RPMI8226 (cell line): Measurements from ENCODE around the gene TLE2.
"Not testable (repeated sequence)": the region's sequence is repeated elsewhere in the genome, so short reads cannot be mapped to it uniquely, and the experiment has no call there.

ENCODE experiments used
- DNase-seq: peaks from one replicate; pipeline ENCODE4 v3.0.0-alpha.2; 2015

Gene TLE2

GRCh38 chr19:3055741-3056416 lies 26.8 kb upstream of the TLE2 start:
- DNase-seq = no peak

- no peak for DNase-seq
These were observed 26.1 kb upstream of the TLE2 start for GRCh38 chr19:3054972-3055740.

- DNase-seq = no peak
These were observed 25.3 kb upstream of the TLE2 start for GRCh38 chr19:3054265-3054971.

GRCh38 chr19:3053780-3054179 lies 24.7 kb upstream of the TLE2 start:
- no peak for DNase-seq

- no peak for DNase-seq
These were observed 24.1 kb upstream of the TLE2 start for GRCh38 chr19:3053218-3053621.

- DNase-seq = not testable (repeated sequence)
These were observed 20.9 kb upstream of the TLE2 start for GRCh38 chr19:3050016-3050415.

GRCh38 chr19:3049089-3049488 lies 20.0 kb upstream of the TLE2 start:
- no peak for DNase-seq

- no peak for DNase-seq
These were observed 19.1 kb upstream of the TLE2 start for GRCh38 chr19:3048190-3048533.

- peak; percentile 86 for DNase-seq
These were observed 18.6 kb upstream of the TLE2 start for GRCh38 chr19:3047496-3048189.

- DNase-seq = peak; percentile 47
These were observed 17.8 kb upstream of the TLE2 start for GRCh38 chr19:3046698-3047495.

GRCh38 chr19:3045885-3046697 lies 17.0 kb upstream of the TLE2 start:
- DNase-seq = peak; percentile 30

- no peak for DNase-seq
These were observed 16.1 kb upstream of the TLE2 start for GRCh38 chr19:3045191-3045590.

GRCh38 chr19:3042621-3043267 lies 13.7 kb upstream of the TLE2 start:
- DNase-seq = no peak

GRCh38 chr19:3041761-3042620 lies 12.9 kb upstream of the TLE2 start:
- DNase-seq = no peak

GRCh38 chr19:3041327-3041726 lies 12.2 kb upstream of the TLE2 start:
- DNase-seq = no peak

GRCh38 chr19:3039641-3040077 lies 10.6 kb upstream of the TLE2 start:
- DNase-seq = no peak

- DNase-seq = no peak
These were observed 10.0 kb upstream of the TLE2 start for GRCh38 chr19:3039125-3039524.

- no peak for DNase-seq
These were observed 9.1 kb upstream of the TLE2 start for GRCh38 chr19:3038214-3038613.

- not testable (repeated sequence) for DNase-seq
These were observed 8.0 kb upstream of the TLE2 start for GRCh38 chr19:3036977-3037544.
